H1 (cell line): ENCODE results near the gene SCGB1C2. TPM values are rescaled to one million over a fixed set of nuclear protein-coding genes. Genes with fewer than 3 reads are reported as not detected.

Experiments used
- CTCF ChIA-PET: fragments of 300-600 bp; sonication (Branson Sonifier 250); formaldehyde crosslinking; loops from one replicate; lab custom pipeline; 2021; ENCODE audit not compliant: partially characterized antibody; lab: Charles Lee
- POLR2A ChIA-PET: fragments of 300-600 bp; sonication (Branson Sonifier 250); formaldehyde crosslinking; loops from one replicate; lab custom pipeline; 2021; ENCODE audit warnings: inconsistent platforms; ENCODE audit not compliant: partially characterized antibody; lab: Charles Lee
- DNase-seq, 2 experiments: peaks; one replicate each; pipeline versions ENCODE4 v3.0.0 to v3.0.0-alpha.2; 2010 to 2022; ENCODE audit warnings: low spot score in 2 of 2, low read depth in 1 of 2, mixed read lengths in 1 of 2
- FAIRE-seq: peaks from 2 replicates; lab custom pipeline; 2011; peaks lifted over from hg19 to GRCh38; lab: Jason Lieb, UNC
- H2AFZ ChIP-seq: 2 replicates; pipeline ENCODE4 v1.8.1; 2012; ENCODE audit warnings: low read length, inconsistent platforms
- H2AK5ac ChIP-seq: 2 replicates; pipeline ENCODE4 v1.6.1; 2013; ENCODE audit warnings: low read depth, low read length
- H2BK120ac ChIP-seq: replicated peaks from 2 replicates; pipeline ENCODE3; 2013; ENCODE audit warnings: low read depth, low read length, inconsistent platforms
- H2BK12ac ChIP-seq: 2 replicates; pipeline ENCODE4 v1.6.1; 2013; ENCODE audit warnings: low read depth, low read length
- H2BK15ac ChIP-seq: 2 replicates; pipeline ENCODE4 v1.6.1; 2013; ENCODE audit warnings: low read length
- H2BK20ac ChIP-seq: 2 replicates; pipeline ENCODE4 v1.6.1; 2013; ENCODE audit warnings: low read length
- H2BK5ac ChIP-seq: 2 replicates; pipeline ENCODE4 v1.6.1; 2013; ENCODE audit warnings: low read depth, low read length
- H3K14ac ChIP-seq: 2 replicates; pipeline ENCODE4 v1.6.1; 2013; ENCODE audit warnings: inconsistent platforms; ENCODE audit not compliant: insufficient read length
- H3K18ac ChIP-seq: 2 replicates; pipeline ENCODE4 v1.6.1; 2013; ENCODE audit warnings: low read length; ENCODE audit errors: extremely low read depth
- H3K23ac ChIP-seq: 2 replicates; pipeline ENCODE4 v1.6.1; 2013; ENCODE audit warnings: inconsistent platforms; ENCODE audit not compliant: insufficient read length
- H3K23me2 ChIP-seq: 2 replicates; pipeline ENCODE4 v1.6.1; 2013; ENCODE audit warnings: low read depth, low read length
- H3K27ac ChIP-seq: 2 replicates; pipeline ENCODE4 v1.6.1; 2011; ENCODE audit warnings: low read depth, low read length, inconsistent platforms
- H3K27me3 ChIP-seq, 4 experiments: replicated peaks in 1 of 4; 1 replicate in 1 of 4; 2 replicates in 3 of 4; pipeline versions ENCODE4 v1.6.1 to v1.8.1; 2011 to 2013; ENCODE audit warnings: low read length in 3 of 4, mild to moderate bottlenecking in 3 of 4, inconsistent platforms in 2 of 4, mixed read lengths in 2 of 4, moderate library complexity in 1 of 4; ENCODE audit not compliant: control insufficient read depth in 3 of 4, insufficient read depth in 3 of 4; ENCODE audit errors: extremely low read depth in 1 of 4
- H3K36me3 ChIP-seq, 4 experiments: 2 replicates each; pipeline versions ENCODE4 v1.6.1 to v1.8.1; 2011 to 2013; ENCODE audit warnings: mild to moderate bottlenecking in 4 of 4, low read length in 3 of 4, moderate library complexity in 2 of 4, control low read depth in 1 of 4, inconsistent platforms in 1 of 4; ENCODE audit not compliant: insufficient read depth in 4 of 4, control insufficient read depth in 2 of 4
- H3K4ac ChIP-seq: replicated peaks from 2 replicates; pipeline ENCODE3; 2013; ENCODE audit warnings: low read length, low read depth, mixed read lengths, inconsistent platforms; ENCODE audit not compliant: insufficient read length
- H3K4me1 ChIP-seq, 4 experiments: replicated peaks in 1 of 4; 1 replicate in 1 of 4; 2 replicates in 3 of 4; pipeline versions ENCODE4 v1.6.1 to v1.8.1; 2011 to 2013; ENCODE audit warnings: low read length in 3 of 4, inconsistent platforms in 2 of 4, mixed read lengths in 1 of 4; ENCODE audit not compliant: insufficient read depth in 4 of 4, control insufficient read depth in 3 of 4
- H3K4me2 ChIP-seq, 2 experiments: 2 replicates each; pipeline versions ENCODE4 v1.6.1 to v1.8.1; 2011 to 2013; ENCODE audit warnings: low read depth in 2 of 2, low read length in 2 of 2, control low read depth in 1 of 2, inconsistent platforms in 1 of 2, mild to moderate bottlenecking in 1 of 2; ENCODE audit not compliant: insufficient read depth in 1 of 2
- H3K4me3 ChIP-seq, 4 experiments: fragments of 200-600, 300-600 bp in 1 of 4; sonication (generic), shearing (Covaris generic), sonication (Bioruptor Twin) in 1 of 4; 2 replicates each; pipeline versions ENCODE4 v1.5.1 to v1.8.1; 2011 to 2016; ENCODE audit warnings: low read length in 4 of 4, low read depth in 3 of 4, control low read depth in 2 of 4, inconsistent platforms in 2 of 4, mild to moderate bottlenecking in 2 of 4, mixed read lengths in 1 of 4, moderate library complexity in 1 of 4; ENCODE audit not compliant: insufficient read depth in 2 of 4; ENCODE audit errors: extremely low read depth in 1 of 4
- H3K56ac ChIP-seq: replicated peaks from 2 replicates; pipeline ENCODE3; 2013; ENCODE audit warnings: low read depth, mild to moderate bottlenecking, mixed read lengths, low read length, inconsistent platforms; ENCODE audit not compliant: insufficient read length
- H3K79me1 ChIP-seq: 2 replicates; pipeline ENCODE4 v1.6.1; 2013; ENCODE audit warnings: low read depth, low read length, control low read depth
- H3K79me2 ChIP-seq, 2 experiments: 2 replicates each; pipeline versions ENCODE4 v1.6.1 to v1.8.1; 2012 to 2013; ENCODE audit warnings: low read length in 2 of 2, mild to moderate bottlenecking in 2 of 2, inconsistent platforms in 1 of 2; ENCODE audit not compliant: insufficient read depth in 2 of 2, control insufficient read depth in 1 of 2
- H3K9ac ChIP-seq, 4 experiments: replicated peaks in 1 of 4; 1 replicate in 1 of 4; 2 replicates in 3 of 4; pipeline versions ENCODE4 v1.6.1 to v1.8.1; 2011 to 2013; ENCODE audit warnings: low read depth in 3 of 4, low read length in 3 of 4, control low read depth in 2 of 4, mild to moderate bottlenecking in 2 of 4, moderate library complexity in 2 of 4, inconsistent platforms in 1 of 4; ENCODE audit errors: extremely low read depth in 1 of 4
- H3K9me3 ChIP-seq, 2 experiments: 2 replicates each; pipeline versions ENCODE4 v1.6.1 to v1.8.1; 2012 to 2013; ENCODE audit warnings: mild to moderate bottlenecking in 2 of 2, moderate library complexity in 2 of 2, control low read depth in 1 of 2, inconsistent platforms in 1 of 2, low read depth in 1 of 2, low read length in 1 of 2, mixed read lengths in 1 of 2; ENCODE audit not compliant: insufficient read depth in 2 of 2
- H4K20me1 ChIP-seq, 2 experiments: replicated peaks in 1 of 2; 2 replicates each; pipeline versions ENCODE3 to v1.8.1; 2011 to 2013; ENCODE audit warnings: inconsistent platforms in 2 of 2, low read length in 2 of 2, mild to moderate bottlenecking in 1 of 2; ENCODE audit not compliant: insufficient read depth in 2 of 2, control insufficient read depth in 1 of 2
- H4K5ac ChIP-seq: 2 replicates; pipeline ENCODE4 v1.6.1; 2013; ENCODE audit warnings: low read length, low read depth, mixed read lengths, inconsistent platforms; ENCODE audit not compliant: insufficient read length
- H4K8ac ChIP-seq: 2 replicates; pipeline ENCODE4 v1.8.0; 2013; ENCODE audit warnings: mild to moderate bottlenecking, moderate library complexity, low read length, inconsistent platforms; ENCODE audit not compliant: insufficient read depth; ENCODE audit errors: extremely low read depth
- H4K91ac ChIP-seq: replicated peaks from 2 replicates; pipeline ENCODE3; 2013; ENCODE audit warnings: low read length, mixed read lengths, inconsistent platforms; ENCODE audit not compliant: insufficient read length
- BACH1 ChIP-seq: IDR thresholded peaks from 2 replicates; pipeline ENCODE4 v1.6.1; 2012; ENCODE audit warnings: low read length, improper control_type of control experiment
- EZH2 ChIP-seq: fragments of 200-600 bp; sonication (generic); IDR thresholded peaks from 2 replicates; pipeline ENCODE4 v1.7.1; 2012; ENCODE audit warnings: low read depth, mild to moderate bottlenecking, moderate library complexity, low read length, inconsistent platforms; ENCODE audit not compliant: severe bottlenecking
- HDAC2 ChIP-seq, 2 experiments: fragments of 300-600 bp in 1 of 2; sonication (generic) in 1 of 2; IDR thresholded peaks; 2 replicates each; pipeline ENCODE4 v1.6.1; 2011 to 2012; ENCODE audit warnings: low read depth in 2 of 2, low read length in 2 of 2, mild to moderate bottlenecking in 2 of 2, moderate library complexity in 2 of 2, borderline replicate concordance in 1 of 2, inconsistent platforms in 1 of 2
- WGBS, 2 experiments: shearing (Covaris generic) in 1 of 2; methylation state at CpG; one replicate each; pipeline versions ENCODE4 v1.1.6 to v1.1.7; 2013 to 2015; ENCODE audit warnings: low lambda C conversion rate in 2 of 2, mixed read lengths in 2 of 2, inconsistent platforms in 1 of 2, low coverage in 1 of 2, missing lambda C conversion rate in 1 of 2; ENCODE audit not compliant: insufficient replicate concordance in 2 of 2, insufficient coverage in 1 of 2, insufficient read length in 1 of 2; ENCODE audit errors: extremely low coverage in 1 of 2, missing lambda C conversion rate in 1 of 2; 5-methylcytosine and 5-hydroxymethylcytosine counted together
- polyA plus RNA-seq, 7 experiments: library from polyadenylated mRNA; depleted of rRNA in 3 of 7; stranded (reverse) in 5 of 7; unstranded in 2 of 7; fragments of >200 nt in 5 of 7; fragments of 200-250 nt in 2 of 7; gene quantifications; 1 replicate in 5 of 7; 2 replicates in 1 of 7; 4 replicates in 1 of 7; pipeline versions ENCODE4 v1.2.1 to v1.2.3, GENCODE V29; 2011 to 2013; ENCODE audit warnings: missing spikeins in 2 of 7, mixed read lengths in 2 of 7
- small RNA-seq: library from polyadenylated mRNA; stranded (forward); fragments of <200 nt; extraction: miRNeasy Mini kit (QIAGEN cat#:217004); gene quantifications from one replicate; pipeline ENCODE3, GENCODE V24; 2013; ENCODE audit not compliant: insufficient read depth
- total RNA-seq: library from RNA; stranded (reverse); fragmentation: NEBNext Ultra II Directional; extraction: Animal tissue kit (Norgen Biotek cat#: 25700); gene quantifications from 2 replicates; pipeline ENCODE4 v1.2.1, GENCODE V29; 2021

Gene SCGB1C2
- total and polyA plus RNA-seq, 2 of the 8 experiments (the other 6 are each of a cell fraction or from before 2014, with no cell fraction given) = not detected

GRCh38 chr17:187130-187529 lies 49.8 kb downstream of the SCGB1C2 start:
- FAIRE-seq (no peak), DNase-seq (no peak)
- no peak overlapping the region for H3K4me2 ChIP-seq
- no peaks in the 10 kb centered on the region for H4K20me1 ChIP-seq
- peaks cover 2 to 23% (median 12%) of the 10 kb centered on the region in 4 experiments for H3K27me3 ChIP-seq
- no peaks in the 10 kb centered on the region for H3K79me1 ChIP-seq
- no peaks in the 10 kb centered on the region for H3K79me2 ChIP-seq
- no peak overlapping the region for H2BK15ac ChIP-seq
- H3K9me3 ChIP-seq = no peaks in the 10 kb centered on the region
- H3K56ac ChIP-seq = no peak overlapping the region
- no peak overlapping the region for H3K4me3 ChIP-seq
- H2BK20ac ChIP-seq = no peak overlapping the region
- H2BK5ac ChIP-seq = no peak overlapping the region
- no peaks in the 10 kb centered on the region for H3K36me3 ChIP-seq
- H3K9ac ChIP-seq = no peak overlapping the region
- H3K27ac ChIP-seq = no peak overlapping the region
- no peak overlapping the region for H4K5ac ChIP-seq
- H3K18ac ChIP-seq = no peak overlapping the region
- H3K14ac ChIP-seq = no peak overlapping the region
- no peak overlapping the region for H4K8ac ChIP-seq
- H2AFZ ChIP-seq = no peak overlapping the region
- H2AK5ac ChIP-seq = no peak overlapping the region
- ChIA-PET POLR2A (no interaction called here), CTCF (interaction anchor here (0.6 kb wide), 1 partner anchor 200 kb away, joined by 3 read pairs; no protein-coding TSS in a partner anchor)
- H3K4ac ChIP-seq = no peak overlapping the region
- no peak overlapping the region for H2BK12ac ChIP-seq
- H3K23me2 ChIP-seq = no peaks in the 10 kb centered on the region
- no peak overlapping the region for H4K91ac ChIP-seq
- H2BK120ac ChIP-seq = no peak overlapping the region
- H3K4me1 ChIP-seq = peaks cover 1 to 10% (median 6%) of the 10 kb centered on the region in 4 experiments
- H3K23ac ChIP-seq = no peak overlapping the region
- WGBS, 2 experiments = 83% methylated on average over 2 of the region's 2 CpGs; no CpG with 5 or more reads in 1 of the 2 experiments
- no peak for TF ChIP-seq HDAC2 (IDR thresholded peaks at IDR 0.05; ENCODE audit: borderline replicate concordance in 1 of 2, low read depth in 2 of 2, low read length in 2 of 2)
- no peak for TF ChIP-seq BACH1
- TF ChIP-seq EZH2 = no peak
- TF ChIP-seq, all 59 proteins: peak for 0

Small RNA genes within 50 kb of the gene (small RNA-seq; reads per million reads assigned to genes)
- gene RF00026 = not detected

Other genes with a start within 250 kb of the SCGB1C2 start
- gene DOC2B, start 44.1 kb downstream of the SCGB1C2 start, total RNA-seq = 3.3 and 4.0 TPM in 2 replicates
- 1.3 and 1.8 TPM in 2 replicates for gene DOC2B, start 44.1 kb downstream of the SCGB1C2 start, polyA plus RNA-seq (2011; rRNA removed)
- 5.6 and 6.1 TPM in 2 replicates for gene RPH3AL, start 215.2 kb downstream of the SCGB1C2 start, total RNA-seq
- gene RPH3AL, start 215.2 kb downstream of the SCGB1C2 start, polyA plus RNA-seq (2011; rRNA removed) = 5.8 and 10.7 TPM in 2 replicates